IMR-90 (cell line): ENCODE measurements around the gene PPP1R13B.

Experiments used
- CEBPB ChIP-seq: IDR thresholded peaks from 2 replicates; pipeline ENCODE4 v1.6.1; 2012; ENCODE audit warnings: low read depth, low read length, improper control_type of control experiment
- POLR2A ChIP-seq: IDR thresholded peaks from 2 replicates; pipeline ENCODE4 v1.6.1; 2012; ENCODE audit warnings: mild to moderate bottlenecking, low read depth, low read length
- RAD21 ChIP-seq: IDR thresholded peaks from 2 replicates; pipeline ENCODE4 v1.6.1; 2012; ENCODE audit warnings: low read length, improper control_type of control experiment
- TF ChIP-seq, protein P1 (sequence below): conservative IDR thresholded peaks from 2 replicates; pipeline ENCODE4 v1.5.1; 2012; ENCODE audit warnings: mild to moderate bottlenecking, low read depth, low read length, improper control_type of control experiment
- TF ChIP-seq, protein P2 (sequence below): fragments of 150-350 bp; IDR thresholded peaks from 2 replicates; pipeline ENCODE4 v1.6.1; 2017; ENCODE audit warnings: mild to moderate bottlenecking, antibody characterized with exemption, low read length, low read depth

DNA sequence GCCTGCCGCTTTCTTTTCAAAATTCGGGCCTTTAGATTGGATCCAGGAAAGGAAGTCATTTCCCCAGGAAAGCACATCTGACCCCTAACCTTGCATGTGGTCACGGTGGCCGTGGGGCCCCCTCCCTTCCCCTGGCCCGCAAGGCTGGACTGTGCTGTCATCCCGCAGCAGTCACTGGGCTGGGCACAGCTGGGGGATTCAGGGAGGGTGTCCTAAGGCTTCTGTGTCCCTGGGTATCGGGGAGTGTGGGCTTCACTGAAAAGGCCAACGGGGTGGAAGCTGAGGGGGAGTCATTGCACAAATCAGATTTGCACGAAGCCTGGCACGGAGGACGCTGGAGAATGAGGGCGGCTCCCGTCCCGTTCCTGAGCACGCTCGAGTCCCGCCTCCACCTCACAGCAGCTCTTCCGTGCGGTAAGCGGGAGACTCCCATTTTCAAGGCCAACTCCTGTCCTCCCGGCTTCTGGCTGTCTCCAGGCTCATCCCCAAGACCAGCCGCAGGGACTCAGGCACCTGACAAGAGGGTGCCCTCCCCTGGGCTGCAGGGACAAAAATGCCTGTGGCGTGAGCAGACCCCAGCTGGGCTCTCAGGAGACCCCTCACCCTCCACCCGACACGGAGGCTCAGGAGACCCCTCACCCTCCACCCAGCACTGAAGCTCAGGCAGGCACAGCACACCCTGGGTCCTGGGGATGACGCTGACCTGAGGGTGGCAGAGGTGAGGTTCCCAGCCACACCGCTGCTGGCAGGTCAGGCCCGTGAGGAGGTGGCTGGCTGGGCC is 141.7 kb downstream of the PPP1R13B start:
- TF ChIP-seq, protein P1, sequence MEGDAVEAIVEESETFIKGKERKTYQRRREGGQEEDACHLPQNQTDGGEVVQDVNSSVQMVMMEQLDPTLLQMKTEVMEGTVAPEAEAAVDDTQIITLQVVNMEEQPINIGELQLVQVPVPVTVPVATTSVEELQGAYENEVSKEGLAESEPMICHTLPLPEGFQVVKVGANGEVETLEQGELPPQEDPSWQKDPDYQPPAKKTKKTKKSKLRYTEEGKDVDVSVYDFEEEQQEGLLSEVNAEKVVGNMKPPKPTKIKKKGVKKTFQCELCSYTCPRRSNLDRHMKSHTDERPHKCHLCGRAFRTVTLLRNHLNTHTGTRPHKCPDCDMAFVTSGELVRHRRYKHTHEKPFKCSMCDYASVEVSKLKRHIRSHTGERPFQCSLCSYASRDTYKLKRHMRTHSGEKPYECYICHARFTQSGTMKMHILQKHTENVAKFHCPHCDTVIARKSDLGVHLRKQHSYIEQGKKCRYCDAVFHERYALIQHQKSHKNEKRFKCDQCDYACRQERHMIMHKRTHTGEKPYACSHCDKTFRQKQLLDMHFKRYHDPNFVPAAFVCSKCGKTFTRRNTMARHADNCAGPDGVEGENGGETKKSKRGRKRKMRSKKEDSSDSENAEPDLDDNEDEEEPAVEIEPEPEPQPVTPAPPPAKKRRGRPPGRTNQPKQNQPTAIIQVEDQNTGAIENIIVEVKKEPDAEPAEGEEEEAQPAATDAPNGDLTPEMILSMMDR: no peak
- TF ChIP-seq, protein P2, sequence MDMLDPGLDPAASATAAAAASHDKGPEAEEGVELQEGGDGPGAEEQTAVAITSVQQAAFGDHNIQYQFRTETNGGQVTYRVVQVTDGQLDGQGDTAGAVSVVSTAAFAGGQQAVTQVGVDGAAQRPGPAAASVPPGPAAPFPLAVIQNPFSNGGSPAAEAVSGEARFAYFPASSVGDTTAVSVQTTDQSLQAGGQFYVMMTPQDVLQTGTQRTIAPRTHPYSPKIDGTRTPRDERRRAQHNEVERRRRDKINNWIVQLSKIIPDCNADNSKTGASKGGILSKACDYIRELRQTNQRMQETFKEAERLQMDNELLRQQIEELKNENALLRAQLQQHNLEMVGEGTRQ: no peak
- no peak for TF ChIP-seq RAD21
- no peak for TF ChIP-seq POLR2A
- no peak for TF ChIP-seq CEBPB
